ENCODE measurements around the gene TLX1.

The TLX1 gene

DNA sequence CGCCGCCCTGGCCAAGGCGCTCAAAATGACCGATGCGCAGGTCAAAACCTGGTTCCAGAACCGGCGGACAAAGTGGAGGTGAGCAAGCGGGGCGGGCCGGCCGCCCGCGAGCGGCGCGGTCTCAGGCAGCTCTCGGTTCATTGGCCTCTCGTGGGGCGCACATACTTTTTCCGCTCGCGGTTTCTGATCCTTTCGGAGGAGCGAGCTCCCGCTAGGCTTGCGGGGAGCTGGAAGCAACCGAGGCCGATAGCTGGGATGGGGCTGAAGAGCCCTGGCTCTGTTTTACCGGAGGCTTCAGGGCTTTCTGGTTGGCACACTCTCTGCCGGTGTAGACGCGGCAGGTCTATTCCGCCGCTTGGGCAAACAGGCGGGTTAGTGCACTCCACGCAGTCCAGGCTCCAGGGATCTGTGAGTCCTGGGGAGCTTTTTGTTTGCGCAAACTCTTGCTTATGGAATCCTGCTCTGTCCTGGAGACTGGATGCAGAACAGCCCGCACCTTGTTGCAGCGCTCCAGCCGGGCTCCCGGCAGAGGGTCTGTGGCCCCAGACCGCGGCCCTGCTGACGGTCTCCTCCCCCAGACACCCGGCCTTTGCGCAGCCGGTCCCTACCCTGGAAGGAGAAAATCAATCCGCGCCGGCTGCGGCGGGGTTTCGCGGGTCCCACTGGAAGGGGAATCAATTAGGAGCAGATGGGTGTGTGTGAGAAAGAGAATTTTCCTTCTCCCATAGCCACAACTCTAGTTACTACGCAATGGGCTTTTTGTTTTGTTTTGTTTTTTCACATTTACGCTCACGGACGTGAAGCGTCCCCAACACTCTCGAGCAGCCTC is 3.4 kb downstream of the TLX1 start:
- DNase-seq (ENCODE audit: low spot score): no peak

DNA sequence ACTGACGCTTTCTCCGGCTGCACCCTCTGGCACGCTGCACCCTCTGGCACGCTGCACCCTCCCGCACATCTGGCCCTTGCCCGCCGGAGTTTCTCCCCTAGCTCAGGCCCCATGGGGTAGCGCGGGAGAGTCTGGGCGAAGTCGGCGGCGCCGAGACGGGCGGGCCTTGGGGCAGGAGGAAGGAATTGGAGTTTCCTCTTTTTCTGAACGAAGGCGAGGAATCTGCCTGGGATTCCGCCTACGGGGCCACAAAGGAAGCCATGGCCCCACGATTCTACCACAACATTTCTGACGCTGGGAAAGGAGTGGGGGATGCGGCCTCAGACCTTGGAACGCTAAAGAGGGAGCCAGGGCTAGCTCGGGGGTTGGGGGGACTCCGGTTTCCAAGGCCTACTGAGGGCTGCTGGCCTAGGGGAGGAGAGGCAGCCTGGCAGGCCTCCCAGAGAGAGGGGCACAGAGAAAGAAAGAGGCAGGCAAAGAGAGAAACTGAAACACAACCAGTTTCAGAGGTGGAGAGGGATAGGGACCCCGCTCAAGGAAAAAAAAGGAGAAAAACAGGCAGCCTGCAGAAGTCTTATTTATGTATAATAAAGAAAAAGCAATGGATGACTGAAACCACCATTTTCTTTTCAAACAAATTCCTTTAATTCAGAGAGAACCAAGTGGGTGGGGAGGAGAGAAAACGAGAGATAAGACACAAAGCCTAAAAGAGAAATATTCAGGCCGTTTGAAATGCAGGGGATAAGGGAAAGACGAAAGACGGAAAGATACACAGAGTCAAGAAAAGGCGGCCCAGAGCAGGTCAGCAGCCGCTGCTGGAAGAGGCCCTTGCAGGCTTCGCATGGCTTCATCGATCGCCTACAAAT is 4.3 kb downstream of the TLX1 start:
- no peak for DNase-seq (ENCODE audit: low spot score)

DNA sequence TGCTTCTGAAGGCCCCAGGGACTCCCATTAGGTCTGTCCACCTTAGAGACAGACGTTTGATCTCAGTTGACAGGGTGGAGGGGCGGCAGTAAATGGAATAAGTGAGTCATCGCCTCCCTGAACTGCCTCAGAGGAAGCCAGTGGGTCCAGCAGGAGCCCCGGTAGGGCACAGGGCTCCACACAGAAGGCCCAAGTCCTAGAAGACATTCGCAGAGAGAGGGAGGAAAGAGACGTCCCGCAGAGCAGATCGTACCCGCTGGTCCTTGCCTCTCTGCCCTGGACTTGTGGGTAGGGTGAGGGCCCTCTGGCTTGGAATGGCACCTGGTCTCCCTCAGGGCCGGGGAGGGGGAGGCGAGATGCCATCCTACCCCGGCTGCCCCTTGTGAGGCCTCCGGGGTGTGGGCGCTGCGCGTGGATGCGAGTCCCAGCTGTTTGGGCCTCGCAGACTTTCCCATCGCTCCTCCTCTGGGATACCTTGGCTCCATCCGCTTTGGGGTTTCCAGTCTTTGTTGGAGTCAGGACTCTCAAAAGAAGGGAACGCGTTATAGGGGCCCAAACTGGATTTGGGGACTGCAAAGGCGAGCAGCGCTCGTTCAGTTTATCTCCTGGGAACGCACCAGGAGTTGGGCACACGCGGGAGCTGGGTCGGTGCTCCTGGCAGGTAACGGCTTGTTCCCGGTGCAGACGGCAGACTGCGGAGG is 5.1 kb downstream of the TLX1 start:
- DNase-seq (ENCODE audit: low spot score): no peak

GRCh38 chr10:101136708-101137121 is 5.6 kb downstream of the TLX1 start:
- DNase-seq (ENCODE audit: low spot score): no peak

- DNase-seq (ENCODE audit: low spot score): no peak
Measured at GRCh38 chr10:101137271-101137670, 6.2 kb downstream of the TLX1 start.

DNA sequence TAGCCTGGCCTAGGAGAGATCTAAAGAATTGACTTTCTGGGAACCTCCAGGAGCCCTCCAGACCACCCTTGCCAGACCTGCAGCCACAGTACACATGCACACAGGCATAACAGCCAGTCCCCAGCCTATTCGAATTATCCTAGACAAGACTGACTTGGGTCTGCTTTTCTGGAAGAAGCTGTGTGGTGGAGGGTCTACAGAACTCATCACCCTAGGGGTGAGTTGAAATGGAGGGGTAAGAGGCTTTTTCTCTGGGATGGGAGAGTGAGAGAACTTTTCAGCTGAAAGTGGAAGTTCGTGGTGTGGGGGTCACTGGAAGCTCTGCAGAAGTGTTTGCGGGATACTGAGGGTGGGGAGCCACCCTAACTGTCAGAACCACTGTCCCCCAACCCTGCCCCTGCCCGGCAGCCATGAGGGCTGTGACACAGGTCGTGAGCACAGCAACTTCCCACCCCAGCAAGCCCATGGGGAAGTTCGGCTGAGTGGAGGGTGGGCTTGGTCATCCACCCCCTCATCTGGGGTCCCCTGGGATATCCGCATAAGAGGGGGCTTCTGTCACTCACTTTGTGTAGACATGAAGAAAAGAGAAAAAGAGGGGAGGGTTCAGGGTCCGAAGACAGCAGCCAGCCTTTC is 7.8 kb downstream of the TLX1 start:
- DNase-seq (ENCODE audit: low spot score): no peak

DNA sequence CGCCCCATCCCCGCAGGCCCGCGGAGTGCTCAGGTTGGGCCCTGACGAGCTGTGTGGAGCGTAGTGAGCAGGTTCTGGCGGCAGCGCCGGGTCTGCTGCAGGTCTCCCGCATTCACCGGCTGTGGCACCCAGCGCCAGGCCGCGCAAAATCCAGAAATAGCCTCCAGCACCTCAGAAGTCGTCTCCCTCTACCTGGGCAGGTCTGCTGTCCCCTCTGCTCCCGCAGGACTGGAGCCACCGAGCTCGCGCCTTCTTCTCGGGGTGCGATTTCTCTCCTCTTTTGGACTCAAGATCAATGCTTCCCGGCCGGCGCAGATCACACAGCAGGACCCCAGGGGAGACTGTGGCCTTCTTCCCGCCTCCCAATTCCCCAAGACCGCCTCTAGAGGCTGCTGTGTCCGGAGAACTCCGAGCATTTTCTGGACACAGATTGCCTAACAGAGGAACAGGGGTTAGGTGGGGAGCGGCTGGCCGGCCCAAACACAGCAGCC is 8.4 kb downstream of the TLX1 start:
- no peak for DNase-seq (ENCODE audit: low spot score)

DNA sequence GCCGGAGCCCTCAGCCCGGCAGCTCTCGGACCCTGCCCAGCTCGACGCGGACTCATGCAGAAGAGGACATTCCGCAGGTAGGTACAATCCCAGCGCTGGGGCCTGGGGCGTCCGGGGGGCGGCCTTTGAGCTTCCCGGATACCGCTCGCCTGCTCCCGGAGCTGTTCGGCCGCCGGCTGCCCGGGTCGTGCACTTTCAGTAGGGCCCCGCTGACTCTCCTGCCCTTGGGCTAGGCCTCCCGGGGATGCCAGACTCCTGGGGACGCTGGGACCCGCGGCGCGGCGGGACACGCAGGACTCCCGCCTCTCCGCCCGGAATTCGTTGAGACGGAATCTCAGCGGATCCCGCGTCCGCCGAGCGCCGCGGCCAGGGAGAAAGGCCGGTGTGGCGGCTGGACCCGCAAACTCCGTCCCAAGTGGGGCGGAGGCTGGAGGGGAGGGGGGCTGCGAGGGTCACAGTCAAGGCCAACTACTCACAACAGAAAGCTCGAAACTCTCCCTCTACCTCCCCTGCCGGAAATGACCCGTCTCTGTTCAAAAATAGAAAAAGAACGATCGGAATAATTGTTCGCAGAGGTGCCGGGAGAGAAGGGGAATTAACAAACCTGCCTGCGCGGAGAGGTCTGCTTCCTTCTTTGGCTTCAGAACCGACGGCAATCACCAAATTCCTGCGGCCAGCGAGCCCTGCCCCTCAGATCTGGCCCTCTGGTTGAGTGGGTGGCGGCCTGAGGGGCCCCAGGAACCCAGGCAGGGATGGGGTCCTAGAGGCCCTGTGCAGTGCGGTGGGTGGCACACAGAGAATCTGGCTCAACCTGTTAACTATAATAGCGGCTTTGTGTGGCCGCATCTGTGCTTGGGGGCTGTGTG is 9.2 kb downstream of the TLX1 start:
- no peak for DNase-seq (ENCODE audit: low spot score)

DNA sequence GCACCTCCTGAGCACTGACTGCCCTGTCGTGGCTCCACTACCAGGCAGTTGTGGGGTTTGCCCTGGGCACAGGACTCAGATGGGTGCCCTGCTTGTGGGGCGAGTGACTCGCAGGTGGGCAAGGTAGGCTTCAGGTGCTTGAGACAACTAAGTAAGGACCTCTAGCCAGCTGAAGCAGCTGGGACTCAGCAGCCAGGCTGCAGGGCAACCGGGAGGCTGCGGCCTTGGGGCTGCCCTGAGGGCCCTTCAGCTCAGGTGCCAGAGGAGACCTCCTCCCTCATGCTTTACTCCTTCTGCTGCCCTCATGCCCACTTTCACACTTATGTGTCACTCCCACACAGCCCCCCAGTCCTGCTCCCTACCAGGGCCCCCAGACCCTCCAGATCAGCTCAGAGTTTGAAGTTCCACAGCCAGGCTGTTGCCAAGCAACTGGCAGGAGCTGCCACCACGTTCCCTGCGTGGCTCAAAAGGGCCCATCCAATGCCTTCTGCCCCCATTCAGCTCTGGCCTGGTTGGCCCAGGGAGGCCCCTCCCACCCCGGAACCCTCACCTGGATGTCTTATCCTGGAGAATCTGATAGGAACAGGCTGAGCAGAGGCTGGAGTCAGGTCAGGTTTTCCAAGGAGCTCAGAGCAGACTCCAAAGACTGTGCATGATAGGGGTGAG is 10.0 kb downstream of the TLX1 start:
- no peak for DNase-seq (ENCODE audit: low spot score)

DNA sequence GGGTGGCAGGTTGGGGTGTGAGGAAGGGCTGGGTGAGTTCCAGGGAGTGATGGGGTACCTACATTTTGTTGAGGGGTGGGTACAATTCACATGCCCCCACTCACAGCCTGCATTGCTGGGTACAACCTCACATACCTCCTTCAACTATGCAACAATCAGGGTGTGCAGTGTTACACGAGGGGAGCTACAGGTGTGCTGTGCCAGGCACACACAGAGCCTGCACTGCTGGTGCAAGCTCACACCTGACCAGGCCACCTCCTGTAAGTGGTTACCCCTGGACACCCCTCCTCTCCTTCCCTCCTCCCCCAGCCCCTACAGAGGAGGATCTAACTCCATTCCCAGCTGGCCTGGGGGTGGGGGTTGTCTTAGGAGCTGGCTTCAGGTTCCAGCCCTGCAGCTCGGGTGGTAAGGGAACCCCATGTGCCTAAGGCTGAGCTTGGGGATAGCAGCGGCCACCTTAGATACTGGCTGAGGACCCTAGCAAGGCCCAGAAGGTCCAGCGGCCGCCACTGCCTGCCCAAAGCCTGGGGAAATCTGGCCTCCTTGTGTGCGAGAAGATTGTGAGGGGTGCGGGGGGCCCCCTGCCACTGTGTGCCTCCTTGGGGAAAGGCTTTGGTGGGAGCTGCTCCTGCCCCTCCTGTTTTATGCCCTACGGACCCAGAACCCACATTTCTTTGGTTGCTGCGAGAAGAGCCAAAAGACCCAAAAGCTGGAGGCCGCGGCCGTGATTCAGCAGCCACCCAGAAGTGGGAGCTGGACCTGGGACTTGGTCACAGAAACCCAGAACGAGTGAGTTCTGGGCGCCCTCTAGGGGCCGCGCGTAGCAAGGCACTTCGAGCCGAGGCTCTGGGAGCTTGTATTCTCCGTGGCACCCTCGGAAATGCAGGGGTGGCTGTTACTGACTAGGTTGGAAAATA is 10.8 kb downstream of the TLX1 start:
- DNase-seq (ENCODE audit: low spot score): peak; percentile 81

DNA sequence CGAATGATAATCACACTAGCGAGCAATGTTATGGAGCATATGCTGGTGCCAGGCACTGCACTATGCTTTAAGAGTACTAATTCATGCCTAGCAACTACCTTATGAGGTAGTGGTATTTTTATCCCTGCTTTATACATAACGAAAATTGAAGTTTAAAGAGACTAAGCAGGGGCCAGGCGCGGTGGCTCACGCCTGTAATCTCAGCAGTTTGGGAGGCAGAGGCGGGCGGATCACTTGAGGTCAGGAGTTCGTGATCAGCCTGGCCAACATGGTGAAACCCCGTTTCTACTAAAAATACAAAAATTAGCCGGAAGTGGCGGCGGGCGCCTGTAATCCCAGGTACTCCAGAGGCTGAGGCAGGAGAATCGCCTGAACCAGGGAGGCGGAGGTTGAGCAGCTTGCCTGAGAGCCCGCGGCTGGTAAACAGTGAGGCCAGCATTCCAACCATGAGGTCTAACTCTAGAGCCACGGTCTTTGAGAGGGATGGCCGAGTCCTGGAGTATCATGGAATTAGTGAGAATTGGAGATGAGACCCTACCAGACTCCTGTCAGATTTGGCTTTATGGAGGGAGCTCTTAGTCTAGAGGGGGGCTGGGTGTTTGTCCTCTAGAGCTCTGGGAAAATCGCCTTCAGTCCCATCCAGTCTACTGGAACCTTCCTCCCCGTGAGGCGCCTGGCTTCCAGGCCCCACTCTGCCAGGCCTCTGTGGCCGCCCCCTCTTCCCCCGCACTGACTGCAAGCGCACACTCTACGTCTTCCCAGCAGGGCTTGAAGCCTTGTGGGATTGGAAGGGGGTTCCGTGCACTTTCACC is 11.6 kb downstream of the TLX1 start:
- DNase-seq (ENCODE audit: low spot score): no peak

DNA sequence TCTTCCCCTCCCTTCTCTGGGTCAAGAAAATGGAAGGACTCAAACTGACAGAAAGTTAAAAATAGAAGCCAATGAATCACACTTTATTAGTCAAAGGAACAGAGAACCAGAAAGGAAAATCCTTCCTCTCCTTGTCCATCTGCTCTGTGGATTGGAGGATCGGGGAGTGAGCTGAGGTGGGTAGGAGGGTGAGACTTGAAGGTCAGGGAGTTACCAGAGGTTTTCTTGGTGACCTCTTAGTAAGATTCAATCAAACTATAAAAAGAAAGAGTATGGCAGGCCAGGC is 12.2 kb downstream of the TLX1 start:
- no peak for DNase-seq (ENCODE audit: low spot score)

DNA sequence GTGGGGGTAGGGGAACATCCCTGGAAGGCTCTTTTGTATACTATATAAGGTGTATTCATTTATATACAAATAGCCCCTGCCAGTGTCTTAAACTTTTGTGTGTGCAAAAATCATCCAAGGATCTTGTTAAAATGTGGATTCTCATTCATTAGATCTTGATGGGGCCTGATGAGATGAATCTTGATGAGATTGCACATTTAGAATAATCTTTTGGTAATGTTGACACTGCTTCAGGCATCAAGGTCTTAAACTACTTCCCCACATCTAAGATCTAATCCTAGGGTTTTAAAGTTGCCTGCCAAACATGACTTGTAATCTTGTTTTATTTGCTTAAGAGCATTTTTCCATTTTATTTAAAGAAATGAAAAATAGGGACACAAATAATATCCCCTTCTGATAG is 13.0 kb downstream of the TLX1 start:
- no peak for DNase-seq (ENCODE audit: low spot score)

DNA sequence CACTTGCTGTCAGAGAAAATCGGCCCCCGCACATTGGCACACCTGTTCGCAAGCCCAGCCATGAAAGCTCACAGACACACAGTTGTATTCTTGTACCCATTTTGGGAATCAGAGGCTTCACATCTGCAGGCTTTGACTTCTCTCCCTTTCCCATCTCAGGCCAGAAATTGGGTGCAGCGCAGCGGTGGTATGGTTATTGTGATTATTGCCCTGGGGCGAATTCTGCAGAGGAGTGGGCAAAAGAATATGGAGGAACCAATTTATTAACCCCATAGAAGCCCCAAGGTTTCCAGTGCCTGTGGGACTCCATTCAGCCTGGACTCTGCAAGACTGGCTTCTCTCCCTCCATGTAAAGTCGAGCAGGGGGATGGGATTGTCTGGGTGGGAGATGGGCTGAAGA is 14.0 kb downstream of the TLX1 start:
- DNase-seq (ENCODE audit: low spot score): no peak

GRCh38 chr10:101145750-101146391 is 14.8 kb downstream of the TLX1 start:
- no peak for DNase-seq (ENCODE audit: low spot score)

- DNase-seq (ENCODE audit: low spot score): no peak
Measured at GRCh38 chr10:101146392-101147251, 15.5 kb downstream of the TLX1 start.

GRCh38 chr10:101151395-101151794 is 20.3 kb downstream of the TLX1 start:
- no peak for DNase-seq (ENCODE audit: low spot score)

Data from D341Med (cell line).